Measurements from ENCODE around the gene ZNF451.
A peak's percentile ranks its signal among the peaks of the same experiment; 100 is the strongest.

ZNF451 gene

GRCh38 chr6:57182017-57182432 lies 92.0 kb downstream of the ZNF451 start:
- Histone ChIP-seq H3K4me3 (ENCODE audit: low read depth in 1 of 2, low read length in 2 of 2) (no peak overlapping the region), H3K9ac (ENCODE audit: low read length) (no peak overlapping the region), H3K27me3 (ENCODE audit: control insufficient read depth in 1 of 2, insufficient read depth in 2 of 2, low read length in 2 of 2) (no peaks in the 10 kb centered on the region), H3K9me3 (ENCODE audit: low read length) (no peaks in the 10 kb centered on the region), H3K36me3 (ENCODE audit: insufficient read depth, low read length) (peaks cover 45% of the 10 kb centered on the region), H3K4me1 (ENCODE audit: insufficient read depth, low read length) (peaks cover 38% of the 10 kb centered on the region), H3K27ac (ENCODE audit: low read depth, low read length) (no peak overlapping the region)

- Histone ChIP-seq H3K9me3 (ENCODE audit: low read length) (no peaks in the 10 kb centered on the region), H3K27me3 (ENCODE audit: control insufficient read depth in 1 of 2, insufficient read depth in 2 of 2, low read length in 2 of 2) (no peaks in the 10 kb centered on the region), H3K27ac (ENCODE audit: low read depth, low read length) (no peak overlapping the region), H3K4me1 (ENCODE audit: insufficient read depth, low read length) (peaks cover 31% of the 10 kb centered on the region), H3K9ac (ENCODE audit: low read length) (no peak overlapping the region), H3K36me3 (ENCODE audit: insufficient read depth, low read length) (peaks cover 46% of the 10 kb centered on the region), H3K4me3 (ENCODE audit: low read depth in 1 of 2, low read length in 2 of 2) (no peak overlapping the region)
Observed at GRCh38 chr6:57183336-57183735, 93.3 kb downstream of the ZNF451 start.

GRCh38 chr6:57190140-57190539 lies 100.2 kb downstream of the ZNF451 start:
- peaks cover 25% of the 10 kb centered on the region for H3K4me1 ChIP-seq (ENCODE audit: insufficient read depth, low read length)
- H3K9ac ChIP-seq (ENCODE audit: low read length) = no peak overlapping the region
- no peaks in the 10 kb centered on the region for H3K9me3 ChIP-seq (ENCODE audit: low read length)
- no peak overlapping the region for H3K4me3 ChIP-seq (ENCODE audit: low read depth in 1 of 2, low read length in 2 of 2)
- H3K27ac ChIP-seq (ENCODE audit: low read depth, low read length) = peak overlapping the region; percentile 40
- no peaks in the 10 kb centered on the region for H3K27me3 ChIP-seq (ENCODE audit: control insufficient read depth in 1 of 2, insufficient read depth in 2 of 2, low read length in 2 of 2)
- peaks cover 43% of the 10 kb centered on the region for H3K36me3 ChIP-seq (ENCODE audit: insufficient read depth, low read length)

- Histone ChIP-seq H3K27ac (ENCODE audit: low read depth, low read length) (peak overlapping the region; percentile 4), H3K4me3 (ENCODE audit: low read depth in 1 of 2, low read length in 2 of 2) (no peak overlapping the region)
Observed at GRCh38 chr6:57193177-57193576, 103.2 kb downstream of the ZNF451 start.

GRCh38 chr6:57195457-57195856 lies 105.5 kb downstream of the ZNF451 start:
- H3K27me3 ChIP-seq (ENCODE audit: control insufficient read depth in 1 of 2, insufficient read depth in 2 of 2, low read length in 2 of 2) = no peaks in the 10 kb centered on the region
- H3K9ac ChIP-seq (ENCODE audit: low read length) = no peak overlapping the region
- H3K27ac ChIP-seq (ENCODE audit: low read depth, low read length) = no peak overlapping the region
- H3K9me3 ChIP-seq (ENCODE audit: low read length) = no peaks in the 10 kb centered on the region
- peaks cover 27% of the 10 kb centered on the region for H3K36me3 ChIP-seq (ENCODE audit: insufficient read depth, low read length)
- H3K4me1 ChIP-seq (ENCODE audit: insufficient read depth, low read length) = peaks cover 42% of the 10 kb centered on the region
- no peak overlapping the region for H3K4me3 ChIP-seq (ENCODE audit: low read depth in 1 of 2, low read length in 2 of 2)

More at GRCh38 chr6:57193177-57193576, 103.2 kb downstream of the ZNF451 start:
- no peak overlapping the region for H3K9ac ChIP-seq (ENCODE audit: low read length)
- peaks cover 31% of the 10 kb centered on the region for H3K4me1 ChIP-seq (ENCODE audit: insufficient read depth, low read length)
- H3K36me3 ChIP-seq (ENCODE audit: insufficient read depth, low read length) = peaks cover 35% of the 10 kb centered on the region
- H3K27me3 ChIP-seq (ENCODE audit: control insufficient read depth in 1 of 2, insufficient read depth in 2 of 2, low read length in 2 of 2) = no peaks in the 10 kb centered on the region
- no peaks in the 10 kb centered on the region for H3K9me3 ChIP-seq (ENCODE audit: low read length)

GRCh38 chr6:57198926-57199636 lies 109.1 kb downstream of the ZNF451 start:
- Histone ChIP-seq H3K4me3 (ENCODE audit: low read depth in 1 of 2, low read length in 2 of 2) (no peak overlapping the region), H3K27me3 (ENCODE audit: control insufficient read depth in 1 of 2, insufficient read depth in 2 of 2, low read length in 2 of 2) (no peaks in the 10 kb centered on the region), H3K9me3 (ENCODE audit: low read length) (no peaks in the 10 kb centered on the region), H3K36me3 (ENCODE audit: insufficient read depth, low read length) (no peaks in the 10 kb centered on the region), H3K27ac (ENCODE audit: low read depth, low read length) (peak overlapping the region; percentile 47), H3K4me1 (ENCODE audit: insufficient read depth, low read length) (peaks cover 42% of the 10 kb centered on the region), H3K9ac (ENCODE audit: low read length) (no peak overlapping the region)

- Histone ChIP-seq H3K27me3 (ENCODE audit: control insufficient read depth in 1 of 2, insufficient read depth in 2 of 2, low read length in 2 of 2) (no peaks in the 10 kb centered on the region), H3K4me3 (ENCODE audit: low read depth in 1 of 2, low read length in 2 of 2) (no peak overlapping the region), H3K4me1 (ENCODE audit: insufficient read depth, low read length) (peaks cover 52% of the 10 kb centered on the region), H3K36me3 (ENCODE audit: insufficient read depth, low read length) (no peaks in the 10 kb centered on the region), H3K9me3 (ENCODE audit: low read length) (no peaks in the 10 kb centered on the region), H3K9ac (ENCODE audit: low read length) (no peak overlapping the region), H3K27ac (ENCODE audit: low read depth, low read length) (no peak overlapping the region)
Observed at GRCh38 chr6:57201718-57202117, 111.7 kb downstream of the ZNF451 start.

GRCh38 chr6:57205550-57206328 lies 115.8 kb downstream of the ZNF451 start:
- Histone ChIP-seq H3K9me3 (ENCODE audit: low read length) (no peaks in the 10 kb centered on the region), H3K27me3 (ENCODE audit: control insufficient read depth in 1 of 2, insufficient read depth in 2 of 2, low read length in 2 of 2) (no peaks in the 10 kb centered on the region), H3K4me3 (ENCODE audit: low read depth in 1 of 2, low read length in 2 of 2) (no peak overlapping the region)

GRCh38 chr6:57207141-57207540 lies 117.2 kb downstream of the ZNF451 start:
- H3K27ac ChIP-seq (ENCODE audit: low read depth, low read length) = no peak overlapping the region
- H3K27me3 ChIP-seq (ENCODE audit: control insufficient read depth in 1 of 2, insufficient read depth in 2 of 2, low read length in 2 of 2) = no peaks in the 10 kb centered on the region
- H3K9ac ChIP-seq (ENCODE audit: low read length) = no peak overlapping the region
- no peaks in the 10 kb centered on the region for H3K9me3 ChIP-seq (ENCODE audit: low read length)
- peaks cover 5% of the 10 kb centered on the region for H3K36me3 ChIP-seq (ENCODE audit: insufficient read depth, low read length)
- H3K4me1 ChIP-seq (ENCODE audit: insufficient read depth, low read length) = peaks cover 46% of the 10 kb centered on the region
- no peak overlapping the region for H3K4me3 ChIP-seq (ENCODE audit: low read depth in 1 of 2, low read length in 2 of 2)

More at GRCh38 chr6:57205550-57206328, 115.8 kb downstream of the ZNF451 start:
- Histone ChIP-seq H3K36me3 (ENCODE audit: insufficient read depth, low read length) (peaks cover 5% of the 10 kb centered on the region), H3K9ac (ENCODE audit: low read length) (no peak overlapping the region), H3K27ac (ENCODE audit: low read depth, low read length) (peak overlapping the region; percentile 56), H3K4me1 (ENCODE audit: insufficient read depth, low read length) (peaks cover 49% of the 10 kb centered on the region)

GRCh38 chr6:57207872-57208271 lies 117.9 kb downstream of the ZNF451 start:
- Histone ChIP-seq H3K9me3 (ENCODE audit: low read length) (no peaks in the 10 kb centered on the region), H3K27me3 (ENCODE audit: control insufficient read depth in 1 of 2, insufficient read depth in 2 of 2, low read length in 2 of 2) (no peaks in the 10 kb centered on the region), H3K4me3 (ENCODE audit: low read depth in 1 of 2, low read length in 2 of 2) (no peak overlapping the region), H3K9ac (ENCODE audit: low read length) (no peak overlapping the region), H3K4me1 (ENCODE audit: insufficient read depth, low read length) (peaks cover 44% of the 10 kb centered on the region), H3K27ac (ENCODE audit: low read depth, low read length) (no peak overlapping the region), H3K36me3 (ENCODE audit: insufficient read depth, low read length) (peaks cover 5% of the 10 kb centered on the region)

- peaks cover 47% of the 10 kb centered on the region for H3K4me1 ChIP-seq (ENCODE audit: insufficient read depth, low read length)
- peak overlapping the region; percentile 19 for H3K27ac ChIP-seq (ENCODE audit: low read depth, low read length)
- no peaks in the 10 kb centered on the region for H3K9me3 ChIP-seq (ENCODE audit: low read length)
- H3K4me3 ChIP-seq (ENCODE audit: low read depth in 1 of 2, low read length in 2 of 2) = no peak overlapping the region
- peaks cover 5% of the 10 kb centered on the region for H3K36me3 ChIP-seq (ENCODE audit: insufficient read depth, low read length)
- H3K9ac ChIP-seq (ENCODE audit: low read length) = no peak overlapping the region
- no peaks in the 10 kb centered on the region for H3K27me3 ChIP-seq (ENCODE audit: control insufficient read depth in 1 of 2, insufficient read depth in 2 of 2, low read length in 2 of 2)
Observed at GRCh38 chr6:57209030-57209429, 119.0 kb downstream of the ZNF451 start.
